ENCODE measurements around the gene MAPK13. TPM values are rescaled to one million over a fixed set of nuclear protein-coding genes. Genes with fewer than 3 reads are reported as not detected.

The MAPK13 gene
- total RNA-seq, 3 donors from 2014 or later (not counting 1 experiment from before 2014, with no cell fraction given): 39.4 to 52.1 (median 49.9) TPM

DNA sequence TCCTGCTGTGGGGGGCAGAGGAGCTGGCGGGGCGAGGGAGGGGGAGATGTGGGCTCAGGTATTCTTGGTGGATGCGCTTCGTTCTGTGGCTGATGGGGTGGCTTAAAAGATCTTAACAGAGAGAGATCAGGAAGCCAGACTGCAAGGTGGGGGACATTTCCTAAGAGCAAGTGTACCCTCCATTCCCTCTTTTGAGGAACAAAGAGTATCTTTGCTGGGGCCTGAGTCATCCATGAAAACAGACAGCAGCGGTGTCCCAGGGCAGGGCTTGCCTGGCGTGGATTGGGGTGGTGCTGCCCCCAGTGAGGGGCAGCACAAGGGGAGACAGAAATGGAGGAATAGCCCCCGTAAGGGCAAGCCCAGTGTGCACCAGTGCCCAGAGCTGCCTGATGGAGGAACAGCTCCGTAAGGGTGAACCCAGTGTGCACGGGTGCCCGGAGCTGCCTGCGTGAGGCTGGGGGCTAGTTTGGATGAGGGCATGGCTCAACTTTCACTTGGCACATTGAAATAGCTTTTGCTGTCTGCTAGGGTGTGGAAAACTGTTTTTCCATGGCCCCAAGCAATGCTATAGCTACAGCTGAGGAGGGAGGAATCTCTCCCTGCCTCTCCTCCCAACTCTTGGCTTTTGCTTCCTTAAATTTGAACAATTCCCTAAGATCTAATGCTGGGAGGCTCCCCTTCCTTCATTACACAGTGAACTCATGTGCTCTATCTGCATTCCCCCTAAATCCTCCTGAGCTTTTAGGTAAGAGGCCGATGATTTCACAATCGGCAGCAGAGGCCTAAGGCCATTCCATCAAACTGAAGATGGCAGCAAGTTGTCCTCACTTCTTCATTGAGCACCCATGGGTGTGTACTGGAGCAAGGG, 12.9 kb downstream of the MAPK13 start:
- DNase-seq (no peak), ATAC-seq (no peak)
- no peak overlapping the region for H3K4me3 ChIP-seq (ENCODE audit: low read length)
- Mint-ChIP-seq H3K4me3 (no peak overlapping the region), H3K27me3 (ENCODE audit: low read depth in 2 of 2) (no peaks in the 10 kb centered on the region), H3K27ac (peak overlapping the region in 1 of 2 donors; percentile 86), H3K36me3 (no peaks in the 10 kb centered on the region), H3K9me3 (no peaks in the 10 kb centered on the region), H3K4me1 (peaks cover 32 to 39% of the 10 kb centered on the region in 2 donors)
- H3K36me3 ChIP-seq (ENCODE audit: control insufficient read depth, insufficient read depth, low read length): peaks cover 17% of the 10 kb centered on the region
- intact Hi-C loops (cut with micrococcal nuclease): no loop called here
- WGBS (ENCODE audit: insufficient coverage): 94% methylated on average over 13 of the region's 13 CpGs
- TF ChIP-seq, protein P1, sequence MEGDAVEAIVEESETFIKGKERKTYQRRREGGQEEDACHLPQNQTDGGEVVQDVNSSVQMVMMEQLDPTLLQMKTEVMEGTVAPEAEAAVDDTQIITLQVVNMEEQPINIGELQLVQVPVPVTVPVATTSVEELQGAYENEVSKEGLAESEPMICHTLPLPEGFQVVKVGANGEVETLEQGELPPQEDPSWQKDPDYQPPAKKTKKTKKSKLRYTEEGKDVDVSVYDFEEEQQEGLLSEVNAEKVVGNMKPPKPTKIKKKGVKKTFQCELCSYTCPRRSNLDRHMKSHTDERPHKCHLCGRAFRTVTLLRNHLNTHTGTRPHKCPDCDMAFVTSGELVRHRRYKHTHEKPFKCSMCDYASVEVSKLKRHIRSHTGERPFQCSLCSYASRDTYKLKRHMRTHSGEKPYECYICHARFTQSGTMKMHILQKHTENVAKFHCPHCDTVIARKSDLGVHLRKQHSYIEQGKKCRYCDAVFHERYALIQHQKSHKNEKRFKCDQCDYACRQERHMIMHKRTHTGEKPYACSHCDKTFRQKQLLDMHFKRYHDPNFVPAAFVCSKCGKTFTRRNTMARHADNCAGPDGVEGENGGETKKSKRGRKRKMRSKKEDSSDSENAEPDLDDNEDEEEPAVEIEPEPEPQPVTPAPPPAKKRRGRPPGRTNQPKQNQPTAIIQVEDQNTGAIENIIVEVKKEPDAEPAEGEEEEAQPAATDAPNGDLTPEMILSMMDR (IDR thresholded peaks at IDR 0.05): no peak
- H3K27ac ChIP-seq (ENCODE audit: low read length): no peak overlapping the region
- no peaks in the 10 kb centered on the region for H3K27me3 ChIP-seq (ENCODE audit: control insufficient read depth, insufficient read depth, low read length)
- no peaks in the 10 kb centered on the region for H3K9me3 ChIP-seq (ENCODE audit: control insufficient read depth, insufficient read depth, low read length)
- H3K4me1 ChIP-seq (ENCODE audit: control insufficient read depth, insufficient read depth, low read length): peaks cover 21% of the 10 kb centered on the region

- Mint-ChIP-seq H3K27me3 (ENCODE audit: low read depth in 2 of 2) (no peaks in the 10 kb centered on the region), H3K4me3 (no peak overlapping the region), H3K4me1 (peaks cover 25 to 33% of the 10 kb centered on the region in 2 donors), H3K27ac (no peak overlapping the region), H3K36me3 (no peaks in the 10 kb centered on the region), H3K9me3 (no peaks in the 10 kb centered on the region)
- TF ChIP-seq, protein P1 (IDR thresholded peaks at IDR 0.05): no peak
- no peaks in the 10 kb centered on the region for H3K36me3 ChIP-seq (ENCODE audit: control insufficient read depth, insufficient read depth, low read length)
- H3K4me3 ChIP-seq (ENCODE audit: low read length): no peak overlapping the region
- intact Hi-C loops (cut with micrococcal nuclease): no loop called here
- H3K27me3 ChIP-seq (ENCODE audit: control insufficient read depth, insufficient read depth, low read length): no peaks in the 10 kb centered on the region
- DNase-seq (no peak), ATAC-seq (no peak)
- no peak overlapping the region for H3K27ac ChIP-seq (ENCODE audit: low read length)
- 94% methylated on average over 4 of the region's 4 CpGs for WGBS (ENCODE audit: insufficient coverage)
- H3K4me1 ChIP-seq (ENCODE audit: control insufficient read depth, insufficient read depth, low read length): peaks cover 21% of the 10 kb centered on the region
- no peaks in the 10 kb centered on the region for H3K9me3 ChIP-seq (ENCODE audit: control insufficient read depth, insufficient read depth, low read length)
These were observed 15.2 kb downstream of the MAPK13 start for GRCh38 chr6:36145495-36145894.

DNA sequence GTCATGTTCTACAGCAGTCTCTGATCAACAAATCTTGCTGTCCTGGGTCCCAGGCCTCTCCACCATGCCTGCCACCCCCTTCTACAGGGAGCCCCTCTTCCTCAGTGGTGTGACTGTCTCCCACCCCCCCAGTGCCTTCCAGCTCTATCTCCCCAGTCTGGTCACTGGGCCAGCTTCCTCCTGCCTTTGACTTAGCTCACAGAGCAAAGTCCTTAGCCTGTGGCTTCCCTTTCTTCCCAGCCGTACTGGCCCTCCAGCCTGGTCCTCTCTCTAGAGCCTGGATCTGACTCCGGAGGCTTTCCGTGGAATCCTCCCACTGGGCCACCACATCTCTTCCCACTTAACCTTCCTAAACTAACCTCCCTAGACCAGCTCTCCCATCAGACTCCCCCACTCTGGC, 17.0 kb downstream of the MAPK13 start:
- TF ChIP-seq, protein P1 (IDR thresholded peaks at IDR 0.05): no peak
- Histone ChIP-seq H3K9me3 (ENCODE audit: control insufficient read depth, insufficient read depth, low read length) (no peaks in the 10 kb centered on the region), H3K4me3 (ENCODE audit: low read length) (no peak overlapping the region), H3K27me3 (ENCODE audit: control insufficient read depth, insufficient read depth, low read length) (no peaks in the 10 kb centered on the region), H3K27ac (ENCODE audit: low read length) (no peak overlapping the region), H3K4me1 (ENCODE audit: control insufficient read depth, insufficient read depth, low read length) (peaks cover 4% of the 10 kb centered on the region), H3K36me3 (ENCODE audit: control insufficient read depth, insufficient read depth, low read length) (no peaks in the 10 kb centered on the region)
- Mint-ChIP-seq H3K4me1 (peaks cover 10 to 17% of the 10 kb centered on the region in 2 donors), H3K36me3 (no peaks in the 10 kb centered on the region), H3K9me3 (no peaks in the 10 kb centered on the region), H3K27ac (peak overlapping the region in 1 of 2 donors; percentile 7), H3K4me3 (no peak overlapping the region), H3K27me3 (ENCODE audit: low read depth in 2 of 2) (no peaks in the 10 kb centered on the region)
- ATAC-seq (no peak), DNase-seq (no peak)
- intact Hi-C loops (cut with micrococcal nuclease): no loop called here
- 90% methylated on average over 3 of the region's 3 CpGs for WGBS (ENCODE audit: insufficient coverage)

Measured in natural killer cell (primary cell).